OCI-LY7 (cell line): ENCODE measurements around the gene ATP6V1E1.

Experiments used
- EZH2phosphoT487 ChIP-seq: fragments of 200-600 bp; sonication (generic); IDR thresholded peaks from 2 replicates; pipeline ENCODE4 v1.6.1; 2018; ENCODE audit warnings: low read depth, borderline replicate concordance, mild to moderate bottlenecking, mixed run types, antibody characterized with exemption, low read length, moderate library complexity, mixed read lengths
- TF ChIP-seq, protein P1 (sequence below): fragments of 200-600 bp; sonication (generic); conservative IDR thresholded peaks from 2 replicates; pipeline ENCODE4 v1.5.1; 2014; ENCODE audit warnings: mild to moderate bottlenecking, antibody characterized with exemption, low read length, moderate library complexity, mixed read lengths

DNA sequence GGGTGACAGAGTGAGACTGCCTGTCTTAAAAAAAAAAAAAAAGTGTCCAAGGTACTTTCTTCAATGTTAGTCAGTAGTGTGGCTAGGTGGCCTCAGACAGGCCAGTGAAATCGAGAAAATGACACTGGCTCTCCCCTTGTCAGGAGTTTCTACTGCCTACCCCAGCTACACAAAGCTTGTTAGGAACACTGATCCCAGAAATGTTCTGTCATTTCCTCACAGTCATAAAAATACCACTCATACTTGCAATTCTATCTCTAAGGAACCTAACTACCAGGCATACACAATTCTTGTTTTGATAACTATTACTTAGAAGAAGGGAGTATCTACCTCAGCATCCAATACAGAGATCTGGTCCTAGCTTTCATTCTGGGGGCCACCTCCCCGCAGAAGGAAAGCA is 31.3 kb downstream of the ATP6V1E1 start:
- TF ChIP-seq, protein P1, sequence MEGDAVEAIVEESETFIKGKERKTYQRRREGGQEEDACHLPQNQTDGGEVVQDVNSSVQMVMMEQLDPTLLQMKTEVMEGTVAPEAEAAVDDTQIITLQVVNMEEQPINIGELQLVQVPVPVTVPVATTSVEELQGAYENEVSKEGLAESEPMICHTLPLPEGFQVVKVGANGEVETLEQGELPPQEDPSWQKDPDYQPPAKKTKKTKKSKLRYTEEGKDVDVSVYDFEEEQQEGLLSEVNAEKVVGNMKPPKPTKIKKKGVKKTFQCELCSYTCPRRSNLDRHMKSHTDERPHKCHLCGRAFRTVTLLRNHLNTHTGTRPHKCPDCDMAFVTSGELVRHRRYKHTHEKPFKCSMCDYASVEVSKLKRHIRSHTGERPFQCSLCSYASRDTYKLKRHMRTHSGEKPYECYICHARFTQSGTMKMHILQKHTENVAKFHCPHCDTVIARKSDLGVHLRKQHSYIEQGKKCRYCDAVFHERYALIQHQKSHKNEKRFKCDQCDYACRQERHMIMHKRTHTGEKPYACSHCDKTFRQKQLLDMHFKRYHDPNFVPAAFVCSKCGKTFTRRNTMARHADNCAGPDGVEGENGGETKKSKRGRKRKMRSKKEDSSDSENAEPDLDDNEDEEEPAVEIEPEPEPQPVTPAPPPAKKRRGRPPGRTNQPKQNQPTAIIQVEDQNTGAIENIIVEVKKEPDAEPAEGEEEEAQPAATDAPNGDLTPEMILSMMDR: no peak
- TF ChIP-seq EZH2phosphoT487: no peak
